AG04449 (cell line): ENCODE data around the gene KIF6.

Experiments used
- CTCF ChIA-PET: fragments of 350-600 bp; formaldehyde crosslinking; extraction: SDS; loops from one replicate; lab custom pipeline; 2021; ENCODE audit warnings: antibody characterized with exemption; lab: Yijun Ruan, JAX
- POLR2A ChIA-PET: fragments of 400-600, 350-600 bp; formaldehyde crosslinking; extraction: SDS; loops from one replicate; lab custom pipeline; 2020; ENCODE audit warnings: antibody characterized with exemption, inconsistent platforms; lab: Yijun Ruan, JAX
- DNase-seq: peaks from one replicate; pipeline ENCODE4 v3.0.0-alpha.2; 2010; ENCODE audit warnings: low read depth, low spot score
- H3K4me3 ChIP-seq: 2 replicates; pipeline ENCODE4 v1.5.1; 2011; ENCODE audit warnings: low read depth, mild to moderate bottlenecking, control low read depth, low read length
- TF ChIP-seq, protein P1 (sequence below): IDR thresholded peaks from one replicate; pipeline ENCODE4 v1.5.1; 2011; ENCODE audit warnings: mild to moderate bottlenecking, moderate library complexity, low read length, control low read depth, inconsistent platforms; ENCODE audit not compliant: insufficient read depth; ENCODE audit errors: missing control alignments

Gene KIF6

GRCh38 chr6:39471954-39472659 is 253.1 kb downstream of the KIF6 start:
- ChIA-PET CTCF (no interaction called here), POLR2A (no interaction called here)
- no peak for DNase-seq

GRCh38 chr6:39470506-39470905 is 254.7 kb downstream of the KIF6 start:
- H3K4me3 ChIP-seq, result no peak overlapping the region
- POLR2A ChIA-PET, result no interaction called here
- TF ChIP-seq, protein P1, sequence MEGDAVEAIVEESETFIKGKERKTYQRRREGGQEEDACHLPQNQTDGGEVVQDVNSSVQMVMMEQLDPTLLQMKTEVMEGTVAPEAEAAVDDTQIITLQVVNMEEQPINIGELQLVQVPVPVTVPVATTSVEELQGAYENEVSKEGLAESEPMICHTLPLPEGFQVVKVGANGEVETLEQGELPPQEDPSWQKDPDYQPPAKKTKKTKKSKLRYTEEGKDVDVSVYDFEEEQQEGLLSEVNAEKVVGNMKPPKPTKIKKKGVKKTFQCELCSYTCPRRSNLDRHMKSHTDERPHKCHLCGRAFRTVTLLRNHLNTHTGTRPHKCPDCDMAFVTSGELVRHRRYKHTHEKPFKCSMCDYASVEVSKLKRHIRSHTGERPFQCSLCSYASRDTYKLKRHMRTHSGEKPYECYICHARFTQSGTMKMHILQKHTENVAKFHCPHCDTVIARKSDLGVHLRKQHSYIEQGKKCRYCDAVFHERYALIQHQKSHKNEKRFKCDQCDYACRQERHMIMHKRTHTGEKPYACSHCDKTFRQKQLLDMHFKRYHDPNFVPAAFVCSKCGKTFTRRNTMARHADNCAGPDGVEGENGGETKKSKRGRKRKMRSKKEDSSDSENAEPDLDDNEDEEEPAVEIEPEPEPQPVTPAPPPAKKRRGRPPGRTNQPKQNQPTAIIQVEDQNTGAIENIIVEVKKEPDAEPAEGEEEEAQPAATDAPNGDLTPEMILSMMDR, result no peak
- no peak for DNase-seq
- CTCF ChIA-PET, result no interaction called here

More at GRCh38 chr6:39471954-39472659, 253.1 kb downstream of the KIF6 start:
- TF ChIP-seq, protein P1, result no peak
- H3K4me3 ChIP-seq, result no peak overlapping the region

GRCh38 chr6:39468385-39468784 is 256.8 kb downstream of the KIF6 start:
- TF ChIP-seq, protein P1, result no peak
- H3K4me3 ChIP-seq, result no peak overlapping the region
- ChIA-PET POLR2A (no interaction called here), CTCF (no interaction called here)
- no peak for DNase-seq

DNA sequence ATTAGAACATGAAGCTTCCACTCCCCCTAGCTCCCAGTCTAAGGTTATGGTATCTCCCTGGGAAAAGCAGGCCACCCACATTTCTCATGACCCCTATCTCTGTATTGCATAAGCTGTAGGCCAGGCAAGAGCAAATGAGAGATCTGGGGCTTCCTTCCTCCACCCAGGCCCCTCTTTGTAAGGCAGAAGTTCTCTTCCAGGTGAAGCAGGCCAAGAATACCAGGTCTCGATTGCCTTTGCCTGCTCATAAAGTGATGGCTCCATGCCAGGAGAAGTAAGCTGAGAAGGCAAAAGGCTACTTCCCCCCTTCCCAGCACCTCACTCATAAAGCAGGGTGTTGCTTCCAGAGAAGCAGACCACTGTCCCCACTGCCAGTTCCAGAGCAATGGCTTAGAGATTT is 258.6 kb downstream of the KIF6 start:
- TF ChIP-seq, protein P1, result no peak
- DNase-seq, result no peak
- POLR2A ChIA-PET, result no interaction called here
- no peak overlapping the region for H3K4me3 ChIP-seq
- CTCF ChIA-PET, result no interaction called here

GRCh38 chr6:39465539-39465938 is 259.7 kb downstream of the KIF6 start:
- DNase-seq, result no peak
- TF ChIP-seq, protein P1, result no peak
- H3K4me3 ChIP-seq, result no peak overlapping the region
- ChIA-PET CTCF (no interaction called here), POLR2A (no interaction called here)

DNA sequence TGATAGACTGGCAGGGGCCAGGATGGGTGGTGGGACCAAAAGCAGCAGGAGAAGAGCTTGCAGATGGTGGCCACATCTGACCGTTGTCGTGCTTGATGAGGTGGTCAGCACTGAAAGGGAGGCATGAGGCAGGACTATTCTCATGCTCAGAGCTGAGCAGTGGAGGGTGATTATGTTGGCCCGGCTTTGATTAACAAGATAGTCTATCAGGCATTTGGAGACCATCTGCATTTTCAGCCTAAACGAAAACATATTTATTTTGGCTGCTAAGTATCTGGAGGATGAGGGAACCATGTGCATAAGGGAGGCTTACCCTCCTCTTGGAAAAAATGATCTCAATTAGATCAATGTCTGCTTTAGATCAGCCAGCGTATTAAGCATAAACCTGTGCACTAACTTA is 261.1 kb downstream of the KIF6 start:
- CTCF ChIA-PET, result interaction anchor here (0.5 kb wide), 1 partner anchor 328 kb away, joined by 3 read pairs; no protein-coding TSS in a partner anchor
- TF ChIP-seq, protein P1, result no peak
- POLR2A ChIA-PET, result no interaction called here
- H3K4me3 ChIP-seq, result no peak overlapping the region
- no peak for DNase-seq
